Measurements from ENCODE around the gene PSMC4.

Gene PSMC4

GRCh38 chr19:39970675-39971379 lies at the start of gene PSMC4:
Gene PSMC4 (plus strand): TSS chr19:39971165. CDS start chr19:39971203, 38 bp downstream.
- Histone ChIP-seq H3K4me3 (ENCODE audit: low read length) (peak within 1 kb of the TSS; percentile 95), H3K27me3 (ENCODE audit: control insufficient read depth, insufficient read depth, low read length) (no peaks in the 10 kb centered on the region), H3K9ac (ENCODE audit: low read length) (peak within 1 kb of the TSS; percentile 92), H3K36me3 (ENCODE audit: control insufficient read depth, low read depth, low read length) (peaks cover 30% of the 10 kb centered on the region), H3K9me3 (ENCODE audit: control insufficient read depth, low read depth, low read length) (no peaks in the 10 kb centered on the region), H3K4me1 (ENCODE audit: control insufficient read depth, low read depth, low read length) (no peaks in the 10 kb centered on the region), H3K27ac (ENCODE audit: low read length) (peak within 1 kb of the TSS; percentile 76)

GRCh38 chr19:39923862-39924261 lies 47.1 kb upstream of the PSMC4 start:
- no peaks in the 10 kb centered on the region for H3K36me3 ChIP-seq (ENCODE audit: control insufficient read depth, low read depth, low read length)
- H3K27me3 ChIP-seq (ENCODE audit: control insufficient read depth, insufficient read depth, low read length) = no peaks in the 10 kb centered on the region
- no peak overlapping the region for H3K4me3 ChIP-seq (ENCODE audit: low read length)
- H3K27ac ChIP-seq (ENCODE audit: low read length) = no peak overlapping the region
- H3K9me3 ChIP-seq (ENCODE audit: control insufficient read depth, low read depth, low read length) = no peaks in the 10 kb centered on the region
- H3K9ac ChIP-seq (ENCODE audit: low read length) = no peak overlapping the region
- peaks cover 3% of the 10 kb centered on the region for H3K4me1 ChIP-seq (ENCODE audit: control insufficient read depth, low read depth, low read length)

GRCh38 chr19:39924389-39924788 lies 46.6 kb upstream of the PSMC4 start:
- Histone ChIP-seq H3K9me3 (ENCODE audit: control insufficient read depth, low read depth, low read length) (no peaks in the 10 kb centered on the region), H3K36me3 (ENCODE audit: control insufficient read depth, low read depth, low read length) (no peaks in the 10 kb centered on the region), H3K4me1 (ENCODE audit: control insufficient read depth, low read depth, low read length) (peaks cover 3% of the 10 kb centered on the region)

GRCh38 chr19:39924952-39925351 lies 46.0 kb upstream of the PSMC4 start:
- Histone ChIP-seq H3K4me3 (ENCODE audit: low read length) (no peak overlapping the region), H3K27ac (ENCODE audit: low read length) (no peak overlapping the region), H3K9ac (ENCODE audit: low read length) (no peak overlapping the region), H3K27me3 (ENCODE audit: control insufficient read depth, insufficient read depth, low read length) (no peaks in the 10 kb centered on the region), H3K4me1 (ENCODE audit: control insufficient read depth, low read depth, low read length) (peaks cover 3% of the 10 kb centered on the region), H3K9me3 (ENCODE audit: control insufficient read depth, low read depth, low read length) (no peaks in the 10 kb centered on the region), H3K36me3 (ENCODE audit: control insufficient read depth, low read depth, low read length) (no peaks in the 10 kb centered on the region)

More at GRCh38 chr19:39924389-39924788, 46.6 kb upstream of the PSMC4 start:
- Histone ChIP-seq H3K27me3 (ENCODE audit: control insufficient read depth, insufficient read depth, low read length) (no peaks in the 10 kb centered on the region), H3K27ac (ENCODE audit: low read length) (no peak overlapping the region), H3K4me3 (ENCODE audit: low read length) (no peak overlapping the region), H3K9ac (ENCODE audit: low read length) (no peak overlapping the region)

- no peak overlapping the region for H3K4me3 ChIP-seq (ENCODE audit: low read length)
- H3K9ac ChIP-seq (ENCODE audit: low read length) = no peak overlapping the region
- H3K9me3 ChIP-seq (ENCODE audit: control insufficient read depth, low read depth, low read length) = no peaks in the 10 kb centered on the region
- no peaks in the 10 kb centered on the region for H3K27me3 ChIP-seq (ENCODE audit: control insufficient read depth, insufficient read depth, low read length)
- H3K4me1 ChIP-seq (ENCODE audit: control insufficient read depth, low read depth, low read length) = peaks cover 3% of the 10 kb centered on the region
- H3K36me3 ChIP-seq (ENCODE audit: control insufficient read depth, low read depth, low read length) = no peaks in the 10 kb centered on the region
- no peak overlapping the region for H3K27ac ChIP-seq (ENCODE audit: low read length)
Observed at GRCh38 chr19:39926170-39926760, 44.7 kb upstream of the PSMC4 start.

GRCh38 chr19:39927076-39927475 lies 43.9 kb upstream of the PSMC4 start:
- Histone ChIP-seq H3K9me3 (ENCODE audit: control insufficient read depth, low read depth, low read length) (no peaks in the 10 kb centered on the region), H3K9ac (ENCODE audit: low read length) (no peak overlapping the region), H3K4me3 (ENCODE audit: low read length) (no peak overlapping the region), H3K27me3 (ENCODE audit: control insufficient read depth, insufficient read depth, low read length) (no peaks in the 10 kb centered on the region), H3K27ac (ENCODE audit: low read length) (no peak overlapping the region), H3K4me1 (ENCODE audit: control insufficient read depth, low read depth, low read length) (peaks cover 3% of the 10 kb centered on the region), H3K36me3 (ENCODE audit: control insufficient read depth, low read depth, low read length) (no peaks in the 10 kb centered on the region)

GRCh38 chr19:39927524-39928356 lies 43.2 kb upstream of the PSMC4 start:
- Histone ChIP-seq H3K27me3 (ENCODE audit: control insufficient read depth, insufficient read depth, low read length) (no peaks in the 10 kb centered on the region), H3K4me1 (ENCODE audit: control insufficient read depth, low read depth, low read length) (peaks cover 3% of the 10 kb centered on the region), H3K27ac (ENCODE audit: low read length) (no peak overlapping the region), H3K4me3 (ENCODE audit: low read length) (no peak overlapping the region), H3K9ac (ENCODE audit: low read length) (no peak overlapping the region), H3K36me3 (ENCODE audit: control insufficient read depth, low read depth, low read length) (no peaks in the 10 kb centered on the region), H3K9me3 (ENCODE audit: control insufficient read depth, low read depth, low read length) (no peaks in the 10 kb centered on the region)

- H3K9me3 ChIP-seq (ENCODE audit: control insufficient read depth, low read depth, low read length) = no peaks in the 10 kb centered on the region
- H3K4me3 ChIP-seq (ENCODE audit: low read length) = no peak overlapping the region
- H3K27me3 ChIP-seq (ENCODE audit: control insufficient read depth, insufficient read depth, low read length) = no peaks in the 10 kb centered on the region
- H3K9ac ChIP-seq (ENCODE audit: low read length) = no peak overlapping the region
- H3K36me3 ChIP-seq (ENCODE audit: control insufficient read depth, low read depth, low read length) = no peaks in the 10 kb centered on the region
- no peak overlapping the region for H3K27ac ChIP-seq (ENCODE audit: low read length)
- peaks cover 3% of the 10 kb centered on the region for H3K4me1 ChIP-seq (ENCODE audit: control insufficient read depth, low read depth, low read length)
Observed at GRCh38 chr19:39928357-39928725, 42.6 kb upstream of the PSMC4 start.

- Histone ChIP-seq H3K27me3 (ENCODE audit: control insufficient read depth, insufficient read depth, low read length) (no peaks in the 10 kb centered on the region), H3K9me3 (ENCODE audit: control insufficient read depth, low read depth, low read length) (no peaks in the 10 kb centered on the region), H3K9ac (ENCODE audit: low read length) (no peak overlapping the region), H3K4me1 (ENCODE audit: control insufficient read depth, low read depth, low read length) (peaks cover 3% of the 10 kb centered on the region), H3K36me3 (ENCODE audit: control insufficient read depth, low read depth, low read length) (no peaks in the 10 kb centered on the region), H3K4me3 (ENCODE audit: low read length) (no peak overlapping the region), H3K27ac (ENCODE audit: low read length) (no peak overlapping the region)
Observed at GRCh38 chr19:39929750-39930149, 41.2 kb upstream of the PSMC4 start.

- Histone ChIP-seq H3K4me3 (ENCODE audit: low read length) (no peak within 1 kb of the TSS), H3K27ac (ENCODE audit: low read length) (no peak within 1 kb of the TSS), H3K27me3 (ENCODE audit: control insufficient read depth, insufficient read depth, low read length) (no peaks in the 10 kb centered on the region), H3K36me3 (ENCODE audit: control insufficient read depth, low read depth, low read length) (no peaks in the 10 kb centered on the region), H3K4me1 (ENCODE audit: control insufficient read depth, low read depth, low read length) (no peaks in the 10 kb centered on the region), H3K9me3 (ENCODE audit: control insufficient read depth, low read depth, low read length) (no peaks in the 10 kb centered on the region), H3K9ac (ENCODE audit: low read length) (no peak within 1 kb of the TSS)
Observed at GRCh38 chr19:39934584-39935363, 36.2 kb upstream of the PSMC4 start, which contains the start of gene FCGBP. Gene FCGBP (minus strand): TSS chr19:39934634.

GRCh38 chr19:39935364-39935661 lies 35.7 kb upstream of the PSMC4 start:
- no peak overlapping the region for H3K4me3 ChIP-seq (ENCODE audit: low read length)
- H3K36me3 ChIP-seq (ENCODE audit: control insufficient read depth, low read depth, low read length) = no peaks in the 10 kb centered on the region
- H3K9me3 ChIP-seq (ENCODE audit: control insufficient read depth, low read depth, low read length) = no peaks in the 10 kb centered on the region
- H3K27me3 ChIP-seq (ENCODE audit: control insufficient read depth, insufficient read depth, low read length) = no peaks in the 10 kb centered on the region
- H3K27ac ChIP-seq (ENCODE audit: low read length) = no peak overlapping the region
- H3K4me1 ChIP-seq (ENCODE audit: control insufficient read depth, low read depth, low read length) = no peaks in the 10 kb centered on the region
- no peak overlapping the region for H3K9ac ChIP-seq (ENCODE audit: low read length)
